ENCODE results near the gene RIMBP2.

The RIMBP2 gene

DNA sequence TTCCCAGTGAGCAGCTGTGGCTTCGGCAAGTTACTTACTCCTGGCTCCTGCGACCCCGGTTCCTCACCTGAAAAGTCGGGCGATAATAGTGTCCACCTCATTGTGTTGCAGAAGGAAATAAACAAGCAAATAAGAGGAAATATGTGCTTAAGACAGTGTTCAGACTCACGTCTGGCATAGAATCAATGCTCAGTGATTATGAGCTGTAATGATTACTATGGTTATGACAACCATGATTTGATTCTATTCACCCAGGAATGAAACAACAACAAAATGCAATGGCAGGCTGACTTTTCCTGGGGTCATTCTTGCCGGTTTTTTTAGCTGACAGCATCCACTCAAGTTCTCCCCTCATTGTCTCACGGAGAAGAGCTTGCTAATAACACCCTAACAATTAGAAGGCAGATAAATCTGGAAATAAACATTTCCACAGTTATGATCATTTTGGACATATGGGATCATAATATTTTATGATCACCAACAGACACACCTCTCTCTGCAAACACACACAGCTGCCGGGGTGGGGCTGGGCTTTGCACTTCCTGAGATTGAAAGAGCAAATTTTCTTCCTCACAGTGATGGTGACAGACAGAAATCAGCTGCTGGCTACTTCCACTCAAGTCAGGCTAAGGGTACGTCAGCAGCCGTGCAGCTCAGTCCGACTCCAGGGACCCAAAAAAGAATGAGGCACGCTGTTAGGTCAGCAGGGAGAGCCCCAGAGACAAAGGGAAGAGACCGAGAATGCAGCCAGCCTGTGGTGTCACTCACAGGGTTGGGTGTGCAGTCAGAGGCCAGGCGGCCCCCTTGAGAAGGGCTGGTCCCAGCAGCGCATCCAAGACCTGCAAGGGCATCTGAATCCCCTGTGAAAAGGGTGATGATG is 158.0 kb downstream of the RIMBP2 start:
- Histone ChIP-seq H3K27ac (ENCODE audit: low read depth, low read length) (no peak overlapping the region), H3K27me3 (ENCODE audit: control insufficient read depth, insufficient read depth, low read length) (no peaks in the 10 kb centered on the region), H3K36me3 (ENCODE audit: control insufficient read depth, insufficient read depth, low read length) (no peaks in the 10 kb centered on the region), H3K4me3 (ENCODE audit: low read length) (no peak overlapping the region), H3K4me1 (ENCODE audit: control insufficient read depth, insufficient read depth, low read length) (no peaks in the 10 kb centered on the region), H3K9ac (ENCODE audit: low read length) (no peak overlapping the region)

DNA sequence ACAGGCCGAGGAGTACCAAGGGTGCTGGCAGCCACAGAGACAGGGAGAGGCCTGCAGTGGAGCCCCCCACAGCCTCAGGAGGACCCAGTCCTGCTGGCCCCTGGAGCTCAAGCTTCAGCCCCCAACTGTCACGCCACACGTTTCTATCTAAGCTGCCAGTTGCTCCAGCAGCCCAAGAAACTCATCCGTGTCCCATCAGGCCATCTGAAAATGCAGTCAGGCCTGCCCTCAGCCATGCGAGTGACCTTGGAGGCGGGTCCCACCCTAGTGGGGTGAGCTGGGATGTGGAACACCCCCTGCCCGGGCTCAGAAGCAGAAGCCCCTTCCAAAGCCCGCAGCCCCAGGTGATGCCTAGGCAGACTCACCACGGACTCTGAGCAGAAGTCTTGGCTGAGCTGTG is 158.9 kb downstream of the RIMBP2 start:
- Histone ChIP-seq H3K27ac (ENCODE audit: low read depth, low read length) (no peak overlapping the region), H3K9ac (ENCODE audit: low read length) (no peak overlapping the region), H3K4me1 (ENCODE audit: control insufficient read depth, insufficient read depth, low read length) (no peaks in the 10 kb centered on the region), H3K4me3 (ENCODE audit: low read length) (no peak overlapping the region), H3K36me3 (ENCODE audit: control insufficient read depth, insufficient read depth, low read length) (no peaks in the 10 kb centered on the region), H3K27me3 (ENCODE audit: control insufficient read depth, insufficient read depth, low read length) (no peaks in the 10 kb centered on the region)

DNA sequence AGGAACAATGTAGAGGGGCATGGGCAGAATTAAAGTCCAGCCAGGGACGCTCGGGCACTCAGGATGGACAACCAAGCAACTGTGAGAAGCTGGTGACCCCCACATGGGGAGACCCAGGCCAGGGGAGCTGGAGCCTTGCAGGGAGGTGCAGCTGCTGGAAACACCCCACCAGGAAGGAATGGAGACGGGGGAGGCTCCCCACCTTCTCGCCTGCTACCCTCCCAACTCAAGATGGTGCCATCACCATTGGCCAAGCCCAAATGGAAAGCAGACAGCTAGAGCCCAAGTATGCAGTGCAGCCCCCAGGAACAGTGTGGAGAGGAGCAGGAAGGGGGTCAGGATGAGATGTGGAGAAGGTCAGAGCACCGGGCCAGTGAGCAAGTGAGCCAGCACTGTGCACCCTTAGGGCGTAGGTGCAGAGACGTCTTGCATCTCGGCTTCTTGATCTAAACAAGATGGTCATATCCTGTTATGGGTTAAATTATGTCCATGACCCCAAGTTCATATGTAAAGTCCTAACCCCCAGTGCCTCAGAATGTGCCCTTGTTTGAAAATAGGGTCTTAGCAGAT is 159.5 kb downstream of the RIMBP2 start:
- Histone ChIP-seq H3K36me3 (ENCODE audit: control insufficient read depth, insufficient read depth, low read length) (no peaks in the 10 kb centered on the region), H3K4me1 (ENCODE audit: control insufficient read depth, insufficient read depth, low read length) (no peaks in the 10 kb centered on the region), H3K9ac (ENCODE audit: low read length) (no peak overlapping the region), H3K27me3 (ENCODE audit: control insufficient read depth, insufficient read depth, low read length) (no peaks in the 10 kb centered on the region), H3K27ac (ENCODE audit: low read depth, low read length) (no peak overlapping the region), H3K4me3 (ENCODE audit: low read length) (no peak overlapping the region)

DNA sequence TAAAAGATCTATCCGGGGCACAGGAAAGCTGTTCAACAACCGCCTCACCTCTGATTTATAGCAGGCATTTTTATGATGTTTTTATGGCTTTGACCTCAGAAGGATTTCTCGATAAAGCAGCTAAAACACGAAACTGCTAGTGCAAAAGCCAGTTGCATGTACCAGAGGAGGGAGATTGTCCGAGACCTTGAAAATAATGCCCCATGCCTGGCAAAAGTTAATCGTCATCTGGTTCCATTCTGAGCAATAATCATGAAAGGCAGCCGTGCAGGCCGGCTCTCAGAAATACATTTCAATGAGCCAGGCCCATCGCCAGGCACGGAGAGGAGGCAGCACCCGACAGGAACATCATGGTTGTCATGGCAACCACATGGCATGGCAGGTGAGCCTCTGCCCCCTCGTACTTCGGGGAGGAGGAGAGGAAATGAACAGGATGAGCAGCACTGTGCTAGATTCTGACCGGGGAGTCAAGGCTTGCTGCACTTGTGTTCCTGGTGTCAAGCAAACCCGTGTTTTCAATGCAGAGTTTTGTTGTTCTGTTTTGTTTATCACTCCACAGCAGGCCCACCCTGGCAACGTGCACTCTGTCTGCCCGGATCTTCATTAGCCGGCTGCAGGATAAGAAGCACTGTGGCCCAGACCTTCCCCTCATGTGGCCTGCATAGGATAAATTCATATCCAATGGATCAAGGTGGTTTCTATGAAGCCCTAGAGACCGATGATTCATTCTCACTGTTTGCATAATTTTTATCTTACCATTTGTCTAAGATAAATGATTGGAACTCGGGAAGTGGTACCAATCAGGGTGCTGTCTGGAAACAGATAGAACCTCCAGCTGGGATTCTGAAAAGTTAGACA is 160.2 kb downstream of the RIMBP2 start:
- Histone ChIP-seq H3K4me1 (ENCODE audit: control insufficient read depth, insufficient read depth, low read length) (no peaks in the 10 kb centered on the region), H3K4me3 (ENCODE audit: low read length) (no peak overlapping the region), H3K27ac (ENCODE audit: low read depth, low read length) (no peak overlapping the region), H3K9ac (ENCODE audit: low read length) (no peak overlapping the region), H3K27me3 (ENCODE audit: control insufficient read depth, insufficient read depth, low read length) (no peaks in the 10 kb centered on the region), H3K36me3 (ENCODE audit: control insufficient read depth, insufficient read depth, low read length) (no peaks in the 10 kb centered on the region)

DNA sequence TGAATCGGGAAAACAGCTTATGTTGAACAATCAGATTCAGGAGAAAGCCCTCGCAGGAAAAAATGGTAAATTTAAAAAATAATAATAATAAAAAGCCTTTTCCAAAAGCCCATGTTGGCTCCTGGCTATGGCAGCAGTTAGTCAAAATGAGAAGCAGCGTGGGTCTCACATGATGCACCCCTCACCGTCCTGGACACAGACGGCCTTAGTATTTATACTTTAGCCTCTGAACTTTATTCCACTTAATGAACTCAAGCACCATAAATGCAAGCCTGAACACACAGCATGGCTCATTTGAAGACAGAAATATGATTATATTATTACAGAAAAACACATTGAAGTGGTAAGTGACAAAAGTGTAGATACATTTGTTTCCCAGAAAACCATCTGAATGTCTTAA is 160.9 kb downstream of the RIMBP2 start:
- no peak overlapping the region for H3K9ac ChIP-seq (ENCODE audit: low read length)
- H3K27me3 ChIP-seq (ENCODE audit: control insufficient read depth, insufficient read depth, low read length) = no peaks in the 10 kb centered on the region
- no peaks in the 10 kb centered on the region for H3K36me3 ChIP-seq (ENCODE audit: control insufficient read depth, insufficient read depth, low read length)
- H3K27ac ChIP-seq (ENCODE audit: low read depth, low read length) = no peak overlapping the region
- H3K4me3 ChIP-seq (ENCODE audit: low read length) = no peak overlapping the region
- H3K4me1 ChIP-seq (ENCODE audit: control insufficient read depth, insufficient read depth, low read length) = no peaks in the 10 kb centered on the region

DNA sequence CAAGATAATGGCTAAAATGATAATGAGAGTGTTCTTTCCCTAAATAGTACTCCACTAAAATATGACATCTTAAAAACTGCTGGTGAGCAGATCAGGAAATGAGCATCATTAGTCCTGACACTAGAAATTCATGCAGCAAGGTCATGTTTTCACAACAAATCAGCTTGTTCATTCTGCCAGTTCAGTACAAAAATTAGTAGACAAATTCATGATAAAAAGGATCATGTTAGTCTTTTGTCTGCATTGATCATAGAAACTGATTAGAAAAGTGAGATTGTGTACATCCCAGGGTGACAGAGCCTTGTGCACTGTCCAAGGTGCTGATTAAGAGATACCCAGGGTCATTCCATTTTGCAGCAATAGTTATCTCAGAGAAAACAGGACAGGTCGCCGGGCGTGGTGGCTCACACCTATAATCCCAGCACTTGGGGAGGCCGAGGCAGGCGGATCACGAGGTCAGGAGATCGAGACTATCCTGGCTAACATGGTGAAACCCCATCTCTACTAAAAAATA is 163.6 kb downstream of the RIMBP2 start:
- Histone ChIP-seq H3K27ac (ENCODE audit: low read depth, low read length) (no peak overlapping the region), H3K36me3 (ENCODE audit: control insufficient read depth, insufficient read depth, low read length) (no peaks in the 10 kb centered on the region), H3K4me3 (ENCODE audit: low read length) (no peak overlapping the region), H3K9ac (ENCODE audit: low read length) (no peak overlapping the region), H3K4me1 (ENCODE audit: control insufficient read depth, insufficient read depth, low read length) (no peaks in the 10 kb centered on the region), H3K27me3 (ENCODE audit: control insufficient read depth, insufficient read depth, low read length) (no peaks in the 10 kb centered on the region)

DNA sequence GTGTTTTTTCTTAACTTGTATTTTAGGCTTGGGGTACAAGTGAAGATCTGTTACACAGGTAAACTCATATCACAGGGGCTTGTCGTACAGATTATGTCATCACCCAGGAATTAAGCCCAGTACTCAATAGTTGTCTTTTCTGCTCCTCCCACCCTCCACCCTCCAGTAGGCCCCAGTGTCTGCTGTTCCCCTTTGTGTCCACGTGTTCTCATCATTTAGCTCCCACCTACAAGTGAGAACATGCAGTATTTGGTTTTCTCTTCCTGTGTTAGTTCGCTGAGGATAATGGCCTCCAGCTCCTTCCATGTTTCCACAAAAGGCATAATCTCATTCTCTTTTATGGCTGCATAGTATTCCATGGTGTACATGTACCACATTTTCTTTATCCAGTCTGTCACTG is 166.7 kb downstream of the RIMBP2 start:
- H3K4me3 ChIP-seq (ENCODE audit: low read length) = no peak overlapping the region
- H3K27me3 ChIP-seq (ENCODE audit: control insufficient read depth, insufficient read depth, low read length) = no peaks in the 10 kb centered on the region
- no peak overlapping the region for H3K9ac ChIP-seq (ENCODE audit: low read length)
- no peak overlapping the region for H3K27ac ChIP-seq (ENCODE audit: low read depth, low read length)
- no peaks in the 10 kb centered on the region for H3K4me1 ChIP-seq (ENCODE audit: control insufficient read depth, insufficient read depth, low read length)
- no peaks in the 10 kb centered on the region for H3K36me3 ChIP-seq (ENCODE audit: control insufficient read depth, insufficient read depth, low read length)

DNA sequence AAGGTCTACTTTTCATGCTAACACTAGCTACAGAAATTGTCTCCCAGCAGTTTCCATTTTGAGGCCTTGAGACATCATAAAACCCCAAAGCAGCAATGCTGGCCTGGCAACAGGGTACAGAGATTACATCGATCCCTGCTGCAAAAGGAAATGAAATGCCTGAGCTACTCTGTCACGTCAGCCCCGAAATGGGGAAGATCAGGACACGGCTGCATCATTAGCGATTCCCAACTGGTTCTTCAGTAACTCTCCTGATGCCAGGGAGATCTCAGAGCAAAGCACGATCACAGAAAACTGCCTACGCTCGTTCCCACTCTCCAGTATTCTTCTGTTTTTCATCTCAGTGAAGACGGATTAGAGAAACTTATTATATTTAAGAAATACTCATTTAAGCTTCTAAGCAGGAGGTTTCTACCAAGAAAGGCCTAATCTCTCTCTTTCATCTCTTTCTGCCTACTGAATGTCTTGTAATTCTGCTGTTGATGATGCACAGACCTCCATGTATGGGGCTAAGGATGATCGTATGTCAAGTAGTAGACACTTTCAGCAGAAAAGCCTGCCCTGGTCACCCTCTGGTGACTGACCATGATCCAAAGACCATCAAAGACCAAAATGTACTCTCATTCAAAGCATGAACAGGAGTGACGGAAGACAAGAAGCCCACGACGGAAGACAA is 168.5 kb downstream of the RIMBP2 start:
- Histone ChIP-seq H3K9ac (ENCODE audit: low read length) (no peak overlapping the region), H3K4me3 (ENCODE audit: low read length) (no peak overlapping the region), H3K4me1 (ENCODE audit: control insufficient read depth, insufficient read depth, low read length) (no peaks in the 10 kb centered on the region), H3K27ac (ENCODE audit: low read depth, low read length) (no peak overlapping the region), H3K36me3 (ENCODE audit: control insufficient read depth, insufficient read depth, low read length) (no peaks in the 10 kb centered on the region), H3K27me3 (ENCODE audit: control insufficient read depth, insufficient read depth, low read length) (no peaks in the 10 kb centered on the region)

DNA sequence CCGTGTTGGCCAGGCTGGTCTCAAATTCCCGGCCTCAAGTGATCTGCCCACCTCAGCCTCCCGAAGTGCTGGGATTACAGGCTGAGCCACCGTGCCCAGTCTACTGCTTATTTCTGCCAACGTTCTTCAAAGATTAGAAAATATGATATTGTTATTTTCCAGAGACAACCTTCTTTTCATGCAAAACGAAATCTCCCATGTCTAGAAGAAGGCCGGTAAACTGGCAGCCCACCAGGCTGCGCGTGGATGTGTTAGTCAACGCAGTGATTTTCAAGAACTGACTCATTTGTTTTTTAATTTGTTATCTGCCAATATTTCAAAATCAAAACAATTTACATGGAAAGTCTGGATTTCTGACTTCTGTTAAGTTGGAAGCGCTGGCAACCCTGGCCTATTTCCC is 169.6 kb downstream of the RIMBP2 start:
- Histone ChIP-seq H3K4me1 (ENCODE audit: control insufficient read depth, insufficient read depth, low read length) (no peaks in the 10 kb centered on the region), H3K4me3 (ENCODE audit: low read length) (no peak overlapping the region), H3K9ac (ENCODE audit: low read length) (no peak overlapping the region), H3K27ac (ENCODE audit: low read depth, low read length) (no peak overlapping the region), H3K27me3 (ENCODE audit: control insufficient read depth, insufficient read depth, low read length) (no peaks in the 10 kb centered on the region), H3K36me3 (ENCODE audit: control insufficient read depth, insufficient read depth, low read length) (no peaks in the 10 kb centered on the region)

DNA sequence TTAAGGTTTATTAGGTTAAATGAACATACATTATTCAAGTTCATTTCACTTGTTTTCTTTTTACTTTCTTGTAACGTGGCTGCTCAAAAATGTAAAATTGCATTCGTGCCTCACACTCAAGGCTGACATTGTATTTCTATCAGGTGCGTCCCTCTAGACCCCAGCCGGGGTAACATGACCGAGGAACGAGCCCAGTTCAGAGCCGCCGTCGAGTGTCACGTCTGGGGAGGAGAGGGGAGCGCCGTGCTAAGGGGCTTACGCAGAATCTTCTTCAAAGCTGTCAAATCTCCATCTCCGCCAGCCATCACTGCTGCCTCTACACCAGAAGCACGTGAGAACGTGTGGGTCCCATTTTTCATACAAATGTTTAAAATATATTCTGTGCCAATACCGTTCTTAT is 170.6 kb downstream of the RIMBP2 start:
- Histone ChIP-seq H3K9ac (ENCODE audit: low read length) (no peak overlapping the region), H3K4me3 (ENCODE audit: low read length) (no peak overlapping the region), H3K27ac (ENCODE audit: low read depth, low read length) (no peak overlapping the region), H3K4me1 (ENCODE audit: control insufficient read depth, insufficient read depth, low read length) (no peaks in the 10 kb centered on the region), H3K27me3 (ENCODE audit: control insufficient read depth, insufficient read depth, low read length) (no peaks in the 10 kb centered on the region), H3K36me3 (ENCODE audit: control insufficient read depth, insufficient read depth, low read length) (no peaks in the 10 kb centered on the region)

DNA sequence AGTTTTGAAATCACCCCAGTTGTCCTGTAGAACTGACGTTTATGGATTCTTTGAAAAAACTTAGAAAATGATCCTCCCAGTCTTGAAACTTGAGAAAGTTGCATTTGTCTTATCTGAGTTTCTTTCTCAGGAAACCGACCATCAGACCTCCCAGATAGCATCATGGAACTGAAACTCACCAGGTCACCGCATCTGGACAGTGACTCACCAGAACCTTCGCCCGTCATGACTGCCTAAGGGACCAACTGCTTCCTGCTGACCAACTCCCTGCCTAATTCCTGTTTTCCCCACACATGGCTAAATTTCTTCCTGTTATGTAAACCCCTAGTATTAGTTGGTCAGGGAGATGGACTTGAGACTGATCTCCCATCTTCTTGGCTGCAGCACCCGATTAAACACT is 175.7 kb downstream of the RIMBP2 start:
- H3K27ac ChIP-seq (ENCODE audit: low read depth, low read length) = no peak overlapping the region
- no peaks in the 10 kb centered on the region for H3K27me3 ChIP-seq (ENCODE audit: control insufficient read depth, insufficient read depth, low read length)
- H3K4me1 ChIP-seq (ENCODE audit: control insufficient read depth, insufficient read depth, low read length) = no peaks in the 10 kb centered on the region
- H3K9ac ChIP-seq (ENCODE audit: low read length) = no peak overlapping the region
- no peaks in the 10 kb centered on the region for H3K36me3 ChIP-seq (ENCODE audit: control insufficient read depth, insufficient read depth, low read length)
- no peak overlapping the region for H3K4me3 ChIP-seq (ENCODE audit: low read length)
